Hippocampal formation (tissue), 2 donors: Measurements from ENCODE around the gene KLF17.

Source experiments
- DNase-seq, 2 donors: peaks; one replicate each; lab custom pipeline; 2025; lab: John Stamatoyannopoulos, UW

Gene KLF17

GRCh38 chr1:44152692-44153091, 34.1 kb downstream of the KLF17 start:
- no peak for DNase-seq

- no peak for DNase-seq
Measured at GRCh38 chr1:44154049-44154448, 35.4 kb downstream of the KLF17 start.

GRCh38 chr1:44157903-44158302, 39.3 kb downstream of the KLF17 start:
- DNase-seq: no peak

- no peak for DNase-seq
Measured at GRCh38 chr1:44158871-44159270, 40.2 kb downstream of the KLF17 start.

GRCh38 chr1:44161546-44161945, 42.9 kb downstream of the KLF17 start:
- DNase-seq: no peak

- DNase-seq: no peak
Measured at GRCh38 chr1:44168520-44169098, 50.0 kb downstream of the KLF17 start.

GRCh38 chr1:44170281-44170823, 51.7 kb downstream of the KLF17 start:
- no peak for DNase-seq

GRCh38 chr1:44174630-44175029, 56.0 kb downstream of the KLF17 start:
- DNase-seq: no peak
